Activated T-cell treated with anti-CD3 and anti-CD28 coated beads, Interleukin-2, amount 50 U/mL, for 24 hours (primary cell): ENCODE results near the gene SSH2.
A peak's percentile ranks its signal among the peaks of the same experiment; 100 is the strongest.

Experiments
- DNase-seq: peaks from one replicate; pipeline ENCODE4 v3.0.0-alpha.2; 2020
- H3K27ac Mint-ChIP-seq: 2 replicates; pipeline ENCODE4 v1.8.0; 2020; ENCODE audit warnings: mild to moderate bottlenecking, mixed read lengths
- H3K27me3 Mint-ChIP-seq: 2 replicates; pipeline ENCODE4 v1.8.0; 2020; ENCODE audit warnings: mixed read lengths
- H3K36me3 Mint-ChIP-seq: 2 replicates; pipeline ENCODE4 v1.8.0; 2020; ENCODE audit warnings: low read depth, mixed read lengths
- H3K4me1 Mint-ChIP-seq: 2 replicates; pipeline ENCODE4 v1.8.0; 2020; ENCODE audit warnings: low read depth, mixed read lengths
- H3K4me3 Mint-ChIP-seq: 2 replicates; pipeline ENCODE4 v1.8.0; 2020; ENCODE audit warnings: mild to moderate bottlenecking, moderate library complexity, mixed read lengths
- H3K9me3 Mint-ChIP-seq: 2 replicates; pipeline ENCODE4 v1.8.0; 2020; ENCODE audit warnings: mixed read lengths

Gene SSH2

DNA sequence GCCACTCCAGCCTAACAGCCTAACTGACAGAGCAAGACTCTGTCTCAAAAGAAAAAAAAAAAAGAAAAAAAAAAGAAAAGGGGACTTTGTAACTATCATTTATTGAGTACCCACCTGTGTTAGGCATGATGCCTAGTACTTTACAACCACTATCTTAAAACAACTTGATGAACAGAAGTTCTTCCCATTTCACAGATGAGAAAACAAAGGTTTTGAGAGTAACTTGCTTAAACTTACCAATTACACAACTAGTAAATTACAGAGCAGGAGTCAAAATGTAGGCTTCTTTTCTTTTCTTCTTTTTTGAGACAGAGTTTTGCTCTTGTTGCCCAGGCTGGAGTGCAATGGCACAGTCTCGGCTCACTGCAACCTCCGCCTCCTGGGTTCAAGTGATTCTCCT, 210.6 kb downstream of the SSH2 start:
- Mint-ChIP-seq H3K4me3 (no peak overlapping the region), H3K36me3 (peaks cover 39% of the 10 kb centered on the region), H3K27ac (peak overlapping the region; percentile 23), H3K27me3 (no peaks in the 10 kb centered on the region), H3K9me3 (no peaks in the 10 kb centered on the region), H3K4me1 (peaks cover 80% of the 10 kb centered on the region)
- no peak for DNase-seq

DNA sequence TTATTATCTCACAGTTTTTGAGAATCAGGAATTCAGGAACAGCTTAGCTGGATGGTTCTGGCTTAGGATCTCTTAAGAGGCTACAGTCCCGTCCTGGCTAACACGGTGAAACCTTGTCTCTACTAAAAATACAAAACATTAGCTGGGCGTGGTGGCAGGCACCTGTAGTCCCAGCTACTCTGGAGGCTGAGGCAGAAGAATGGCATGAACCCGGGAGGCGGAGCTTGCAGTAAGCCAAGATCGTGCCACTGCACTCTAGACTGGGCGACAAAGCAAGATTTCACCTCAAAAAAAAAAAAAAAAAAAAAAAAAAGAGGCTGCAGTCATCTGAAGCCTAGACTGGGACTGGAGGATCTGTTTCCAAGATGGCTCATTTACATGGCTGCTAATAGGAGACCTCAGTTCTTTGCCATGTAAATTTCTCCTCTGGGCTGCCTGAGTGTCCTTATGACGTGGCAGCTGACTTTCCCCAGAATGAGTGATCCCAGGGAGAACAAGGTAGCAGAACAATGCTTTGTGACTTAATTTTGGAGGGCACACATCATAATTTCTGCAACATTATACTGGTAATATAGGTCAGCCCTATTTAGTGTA, 211.5 kb downstream of the SSH2 start:
- peaks cover 43% of the 10 kb centered on the region for H3K36me3 Mint-ChIP-seq
- DNase-seq = no peak
- H3K4me1 Mint-ChIP-seq = peaks cover 84% of the 10 kb centered on the region
- no peaks in the 10 kb centered on the region for H3K9me3 Mint-ChIP-seq
- peak overlapping the region; percentile 5 for H3K27ac Mint-ChIP-seq
- no peak overlapping the region for H3K4me3 Mint-ChIP-seq
- H3K27me3 Mint-ChIP-seq = no peaks in the 10 kb centered on the region

DNA sequence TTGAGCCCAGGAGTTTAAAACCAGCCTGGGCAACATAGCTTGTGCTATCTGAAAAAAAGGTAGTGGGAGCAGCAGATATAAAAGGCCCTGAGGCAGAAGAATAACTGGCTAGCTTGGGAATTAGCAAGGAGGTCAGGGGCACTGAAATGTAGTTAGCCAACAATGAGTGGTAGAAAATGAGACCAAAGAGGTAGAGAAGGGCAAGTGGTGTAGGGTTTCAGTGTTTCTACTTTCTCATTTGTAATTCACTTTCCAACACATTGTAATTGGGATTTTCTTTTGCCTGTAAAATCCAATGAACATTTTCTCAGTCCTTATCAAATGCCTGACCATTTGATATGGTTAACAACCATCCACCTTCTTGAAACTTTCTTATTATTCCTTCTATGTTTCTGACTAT, 212.2 kb downstream of the SSH2 start:
- no peak for DNase-seq
- Mint-ChIP-seq H3K27ac (no peak overlapping the region), H3K4me1 (peaks cover 80% of the 10 kb centered on the region), H3K4me3 (no peak overlapping the region), H3K27me3 (no peaks in the 10 kb centered on the region), H3K9me3 (no peaks in the 10 kb centered on the region), H3K36me3 (peaks cover 47% of the 10 kb centered on the region)

DNA sequence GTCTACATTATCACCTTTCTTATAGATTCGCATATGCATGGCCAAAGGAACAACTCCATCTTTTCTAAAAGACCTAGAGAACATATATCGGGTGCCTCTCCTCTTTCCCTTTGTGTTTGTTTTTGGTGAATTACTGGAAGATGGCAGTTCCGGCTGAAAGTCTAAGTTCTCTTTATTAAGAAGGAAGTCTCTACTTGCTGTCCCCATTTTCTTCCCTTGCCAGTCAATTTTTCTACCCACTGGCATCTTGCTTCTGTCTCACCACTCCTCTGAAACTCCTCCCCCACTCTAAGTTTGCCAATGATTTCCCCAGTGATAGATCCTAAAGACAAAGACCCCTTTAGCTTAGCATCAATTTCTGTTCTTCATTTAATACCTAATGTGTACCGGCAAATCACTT, 213.5 kb downstream of the SSH2 start:
- Mint-ChIP-seq H3K27me3 (no peaks in the 10 kb centered on the region), H3K9me3 (no peaks in the 10 kb centered on the region), H3K4me1 (peaks cover 76% of the 10 kb centered on the region), H3K27ac (peak overlapping the region; percentile 10), H3K36me3 (peaks cover 54% of the 10 kb centered on the region), H3K4me3 (no peak overlapping the region)
- no peak for DNase-seq

DNA sequence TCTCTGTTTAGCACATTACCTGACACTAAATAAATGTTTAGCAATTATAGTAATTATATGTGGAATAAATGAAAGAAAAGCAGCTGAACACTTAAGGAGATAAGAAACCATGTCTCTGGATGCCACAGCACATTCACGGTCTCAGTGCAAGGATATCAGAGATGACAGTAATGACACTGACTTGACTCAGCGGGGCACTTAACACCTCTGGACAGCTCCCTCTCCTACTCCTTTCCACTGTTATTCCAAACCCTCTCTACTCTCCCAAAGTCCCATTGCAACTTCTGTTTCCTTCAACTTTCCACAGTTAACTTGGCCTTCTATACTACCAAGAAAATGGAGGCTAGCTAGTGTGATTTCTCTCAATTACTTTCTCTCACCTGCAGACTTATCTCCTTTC, 214.3 kb downstream of the SSH2 start:
- Mint-ChIP-seq H3K4me1 (peaks cover 76% of the 10 kb centered on the region), H3K27ac (peak overlapping the region; percentile 4), H3K4me3 (no peak overlapping the region)

DNA sequence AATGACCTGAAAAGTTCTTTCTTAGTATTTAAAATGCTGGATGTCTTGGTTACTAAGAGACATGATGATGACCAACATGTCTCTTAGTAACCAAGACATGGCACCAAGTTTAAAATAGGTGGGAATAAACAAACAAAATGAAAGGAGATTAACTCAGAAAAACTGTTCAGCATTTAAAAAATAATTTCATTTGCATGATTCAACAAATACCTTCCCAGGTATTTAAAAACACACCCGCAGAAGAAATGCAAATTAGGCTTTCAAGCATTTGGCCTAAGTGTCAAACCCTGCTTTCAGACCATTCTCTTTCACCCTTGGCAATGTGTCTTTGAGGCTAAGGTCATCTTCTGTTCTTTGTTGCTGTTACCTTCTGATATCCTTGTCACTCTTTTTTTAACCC, 215.9 kb downstream of the SSH2 start:
- Mint-ChIP-seq H3K9me3 (no peaks in the 10 kb centered on the region), H3K27me3 (no peaks in the 10 kb centered on the region), H3K4me1 (peaks cover 82% of the 10 kb centered on the region), H3K36me3 (peaks cover 67% of the 10 kb centered on the region), H3K4me3 (no peak overlapping the region), H3K27ac (peak overlapping the region; percentile 39)
- no peak for DNase-seq

More for the DNA sequence above, 214.3 kb downstream of the SSH2 start:
- DNase-seq = no peak
- H3K27me3 Mint-ChIP-seq = no peaks in the 10 kb centered on the region
- H3K9me3 Mint-ChIP-seq = no peaks in the 10 kb centered on the region
- peaks cover 59% of the 10 kb centered on the region for H3K36me3 Mint-ChIP-seq

DNA sequence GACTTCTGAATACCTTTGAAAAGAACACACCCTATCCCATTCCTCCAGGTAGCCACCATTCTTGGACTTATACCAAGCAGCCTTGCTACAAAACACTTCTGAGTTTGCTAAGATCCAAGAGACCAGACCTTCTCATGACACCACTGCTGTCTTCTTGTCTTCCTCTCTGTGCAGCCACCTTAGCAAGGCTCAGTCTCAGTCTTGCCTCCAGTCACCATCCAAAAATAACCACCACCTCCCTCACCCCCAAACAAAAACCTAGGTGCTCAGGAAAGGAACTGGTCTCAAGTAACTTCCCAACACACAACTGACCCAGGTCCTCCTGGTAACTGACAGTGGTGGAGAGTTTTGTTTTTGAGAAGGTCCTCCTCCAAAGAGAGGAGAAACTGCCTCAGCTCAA, 216.4 kb downstream of the SSH2 start:
- H3K27ac Mint-ChIP-seq = peak overlapping the region; percentile 77
- H3K9me3 Mint-ChIP-seq = no peaks in the 10 kb centered on the region
- no peak overlapping the region for H3K4me3 Mint-ChIP-seq
- H3K4me1 Mint-ChIP-seq = peaks cover 81% of the 10 kb centered on the region
- no peak for DNase-seq
- no peaks in the 10 kb centered on the region for H3K27me3 Mint-ChIP-seq
- peaks cover 61% of the 10 kb centered on the region for H3K36me3 Mint-ChIP-seq

DNA sequence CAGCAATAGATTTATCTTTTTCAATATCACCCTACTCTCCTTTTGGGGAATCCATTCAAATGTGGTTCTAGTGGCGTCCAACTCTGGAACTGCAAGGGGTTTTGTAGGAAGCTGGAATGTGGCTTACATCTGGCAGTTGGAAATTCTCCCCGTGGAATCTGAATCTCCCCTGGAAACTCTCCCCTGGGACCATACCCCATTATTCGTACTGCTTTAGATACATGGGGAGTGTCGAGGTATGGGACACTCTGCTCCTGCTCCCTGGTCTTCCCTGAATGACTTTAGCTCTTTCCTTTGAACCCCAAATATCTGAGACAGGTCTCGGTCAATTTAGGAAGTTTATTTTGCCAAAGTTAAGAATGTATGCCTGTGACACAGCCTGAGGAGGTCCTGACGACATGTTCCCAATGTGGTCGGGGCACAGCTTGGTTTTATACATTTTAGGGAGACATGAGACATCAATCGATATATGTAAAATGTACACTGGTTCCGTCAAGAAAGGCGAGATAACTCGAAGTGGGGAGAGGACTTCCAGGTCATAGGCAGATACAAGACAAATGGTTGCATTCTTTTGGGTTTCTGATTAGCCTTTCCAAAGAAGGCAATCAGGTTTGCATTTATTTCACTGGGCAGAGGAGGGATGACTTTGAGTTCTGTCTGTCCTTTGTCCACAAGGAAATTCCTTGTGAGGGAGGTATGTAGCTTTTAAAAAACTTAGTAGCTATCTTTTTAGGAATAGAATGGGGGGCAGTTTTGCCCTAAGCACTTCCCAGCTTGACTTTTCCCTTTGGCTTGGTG, 218.2 kb downstream of the SSH2 start:
- Mint-ChIP-seq H3K4me3 (no peak overlapping the region), H3K36me3 (peaks cover 51% of the 10 kb centered on the region)

DNA sequence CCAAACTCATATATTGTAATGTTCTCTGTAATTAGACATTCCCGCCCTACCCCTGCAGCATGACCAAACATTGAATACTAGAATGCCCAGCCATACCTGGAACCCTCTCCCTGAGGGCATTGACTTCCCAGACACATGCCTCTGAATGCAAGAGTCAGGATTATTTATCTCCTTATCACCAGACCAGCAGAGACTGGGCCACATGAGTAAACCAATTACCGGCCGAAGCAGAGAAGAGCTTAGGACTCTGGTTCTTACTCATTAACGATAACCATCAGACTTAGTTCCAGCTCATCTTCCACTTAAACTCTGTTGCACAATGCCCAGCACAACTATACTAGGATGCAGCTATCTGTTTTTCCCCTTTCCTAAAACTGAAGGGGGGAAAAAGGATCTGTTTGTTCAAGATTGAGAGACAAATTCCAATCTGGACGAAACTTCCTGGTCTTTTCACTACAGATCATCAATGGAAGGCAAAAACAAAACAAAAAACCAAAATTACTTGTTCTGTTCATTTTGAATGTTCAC, 219.1 kb downstream of the SSH2 start:
- H3K4me1 Mint-ChIP-seq = peaks cover 77% of the 10 kb centered on the region

More for the DNA sequence above, 218.2 kb downstream of the SSH2 start:
- Mint-ChIP-seq H3K27ac (peak overlapping the region; percentile 47), H3K9me3 (no peaks in the 10 kb centered on the region), H3K4me1 (peaks cover 81% of the 10 kb centered on the region), H3K27me3 (no peaks in the 10 kb centered on the region)
- no peak for DNase-seq

DNA sequence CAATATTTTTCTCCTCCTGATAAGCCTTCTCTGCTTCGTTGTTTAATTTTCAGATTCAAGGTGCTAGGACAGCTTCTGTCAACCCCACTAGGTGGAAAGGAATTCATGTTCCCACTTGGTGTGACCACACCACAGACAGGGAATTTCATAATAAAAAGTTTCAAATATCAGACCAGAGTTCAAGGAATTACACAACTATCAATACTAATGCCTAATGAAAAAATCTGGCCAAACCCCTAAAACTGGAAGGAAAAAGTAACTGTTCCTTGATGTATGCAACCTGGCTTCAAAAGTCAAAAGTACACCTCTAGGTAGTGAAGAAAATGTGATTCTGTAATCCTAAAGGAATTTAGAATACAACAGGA, 219.5 kb downstream of the SSH2 start:
- Mint-ChIP-seq H3K4me3 (no peak overlapping the region), H3K36me3 (peaks cover 43% of the 10 kb centered on the region), H3K9me3 (no peaks in the 10 kb centered on the region), H3K27me3 (no peaks in the 10 kb centered on the region), H3K4me1 (peaks cover 76% of the 10 kb centered on the region), H3K27ac (peak overlapping the region; percentile 32)
- no peak for DNase-seq

More for the DNA sequence above, 219.1 kb downstream of the SSH2 start:
- no peak overlapping the region for H3K4me3 Mint-ChIP-seq
- H3K27ac Mint-ChIP-seq = peak overlapping the region; percentile 32
- H3K9me3 Mint-ChIP-seq = no peaks in the 10 kb centered on the region
- DNase-seq = no peak
- H3K36me3 Mint-ChIP-seq = peaks cover 46% of the 10 kb centered on the region
- no peaks in the 10 kb centered on the region for H3K27me3 Mint-ChIP-seq

DNA sequence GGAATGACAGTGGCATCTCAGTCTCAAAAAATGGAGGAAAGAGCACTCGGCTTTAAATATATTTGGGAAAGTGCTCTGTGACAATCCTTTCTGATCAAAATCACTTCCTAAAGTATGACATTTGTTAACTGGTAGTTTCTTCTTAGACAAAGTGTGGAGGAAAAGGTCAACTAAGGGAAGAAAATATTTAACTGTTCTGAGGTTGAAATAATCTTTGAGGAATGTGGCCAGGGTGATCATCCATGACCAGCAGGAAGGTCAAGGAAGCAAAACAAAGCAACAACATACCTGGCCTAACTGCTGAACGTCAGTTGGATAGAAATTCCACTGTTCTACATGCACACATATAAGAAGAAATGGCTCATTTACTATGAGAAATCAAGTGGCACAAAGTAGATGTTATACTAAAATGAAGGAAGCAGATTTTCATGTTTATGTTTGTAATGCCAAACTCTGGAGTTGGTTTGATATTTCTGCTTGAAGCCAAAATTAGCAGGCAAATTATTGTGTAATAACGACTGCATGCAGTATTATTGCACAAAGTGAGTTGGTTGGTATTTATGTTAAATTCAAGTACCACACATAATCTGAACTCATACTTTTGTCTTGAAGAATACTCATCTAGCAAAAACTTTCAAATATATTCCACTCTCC, 220.0 kb downstream of the SSH2 start:
- DNase-seq = no peak
- H3K27ac Mint-ChIP-seq = peak overlapping the region; percentile 40
- H3K36me3 Mint-ChIP-seq = peaks cover 41% of the 10 kb centered on the region
- H3K4me3 Mint-ChIP-seq = no peak overlapping the region
- H3K27me3 Mint-ChIP-seq = no peaks in the 10 kb centered on the region
- H3K9me3 Mint-ChIP-seq = no peaks in the 10 kb centered on the region
- H3K4me1 Mint-ChIP-seq = peaks cover 77% of the 10 kb centered on the region

DNA sequence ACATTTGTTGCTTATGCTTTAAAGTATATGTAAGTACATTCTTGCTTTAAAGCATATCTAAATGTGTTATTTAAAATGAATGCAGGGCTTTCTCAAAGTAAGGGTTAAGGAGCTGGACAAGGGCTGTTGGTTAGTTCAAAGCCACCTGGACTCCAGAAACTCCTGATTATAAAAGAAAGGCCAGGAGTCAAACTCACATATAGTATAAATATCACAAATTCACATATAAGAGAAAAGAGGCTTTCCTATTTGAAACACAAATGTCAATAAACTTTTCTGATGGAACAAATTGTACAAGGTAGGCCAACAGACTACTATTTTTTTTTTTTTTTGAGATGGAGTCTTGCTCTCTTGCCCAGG, 222.8 kb downstream of the SSH2 start:
- DNase-seq = no peak
- peak overlapping the region; percentile 79 for H3K4me3 Mint-ChIP-seq
- no peaks in the 10 kb centered on the region for H3K27me3 Mint-ChIP-seq
- H3K4me1 Mint-ChIP-seq = peaks cover 76% of the 10 kb centered on the region
- H3K36me3 Mint-ChIP-seq = peaks cover 37% of the 10 kb centered on the region
- H3K9me3 Mint-ChIP-seq = no peaks in the 10 kb centered on the region
- peak overlapping the region; percentile 99 for H3K27ac Mint-ChIP-seq

DNA sequence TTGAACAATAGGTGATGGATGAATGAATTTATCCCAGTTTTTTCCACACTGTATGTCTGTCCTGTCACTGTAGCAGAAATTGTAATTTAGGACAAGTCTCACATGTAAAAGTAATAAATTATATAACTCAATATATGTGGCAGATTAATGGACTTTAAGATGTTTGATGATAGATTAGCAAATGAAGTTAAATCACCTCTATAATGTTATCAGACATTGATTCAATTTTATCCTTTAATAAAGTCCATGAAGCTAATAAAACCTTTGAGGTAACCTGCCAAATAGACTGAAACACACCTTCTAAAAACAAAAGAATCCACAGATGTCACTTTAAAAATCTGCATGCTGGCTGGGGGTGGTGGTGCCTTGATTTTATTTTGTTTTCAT, 224.0 kb downstream of the SSH2 start:
- Mint-ChIP-seq H3K4me1 (peaks cover 65% of the 10 kb centered on the region), H3K27me3 (no peaks in the 10 kb centered on the region), H3K27ac (peak overlapping the region; percentile 99), H3K4me3 (peak overlapping the region; percentile 79), H3K36me3 (peaks cover 35% of the 10 kb centered on the region), H3K9me3 (no peaks in the 10 kb centered on the region)
- no peak for DNase-seq

DNA sequence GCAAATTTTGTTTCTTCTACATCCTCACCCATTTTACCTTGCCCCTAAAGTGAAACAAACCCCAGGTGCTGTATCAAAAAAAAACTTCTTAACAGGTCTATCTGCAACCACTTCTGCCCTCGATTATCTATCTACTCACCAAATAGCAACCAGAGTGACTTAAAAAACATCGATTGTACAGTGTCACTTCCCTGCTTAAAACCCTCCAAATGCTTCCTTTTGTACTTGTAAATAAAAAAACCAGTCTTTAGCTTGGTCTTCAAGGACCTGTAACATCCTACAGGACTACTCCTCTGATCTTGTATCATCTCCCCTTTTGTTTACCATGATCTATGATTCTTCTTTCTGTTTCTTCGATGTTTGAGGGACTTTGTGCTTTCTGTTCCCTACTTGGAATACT, 224.6 kb downstream of the SSH2 start:
- Mint-ChIP-seq H3K27ac (peak overlapping the region; percentile 99), H3K9me3 (no peaks in the 10 kb centered on the region), H3K36me3 (peaks cover 32% of the 10 kb centered on the region), H3K27me3 (no peaks in the 10 kb centered on the region), H3K4me3 (peak overlapping the region; percentile 79), H3K4me1 (peaks cover 61% of the 10 kb centered on the region)
- no peak for DNase-seq

DNA sequence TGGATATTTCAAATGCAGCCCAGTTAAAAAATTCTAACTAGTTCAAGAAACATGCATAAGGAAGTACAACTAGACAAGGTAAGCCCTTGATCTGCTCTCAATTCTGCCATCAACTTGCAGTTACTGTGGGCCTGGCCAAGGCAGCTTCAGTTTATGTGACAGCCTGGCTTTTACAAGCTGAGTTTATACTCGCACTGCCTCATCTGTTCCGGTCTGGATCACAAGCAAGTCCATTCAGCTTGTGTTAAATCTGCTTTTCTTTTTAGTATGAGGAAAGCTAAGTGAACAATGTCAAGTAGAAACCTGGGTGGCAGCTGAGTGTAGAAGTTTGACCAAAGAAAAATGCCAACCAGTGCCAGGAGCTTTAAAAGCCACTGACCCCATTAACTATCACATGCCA, 230.7 kb downstream of the SSH2 start:
- Mint-ChIP-seq H3K4me3 (no peak overlapping the region), H3K27ac (no peak overlapping the region), H3K9me3 (no peaks in the 10 kb centered on the region), H3K4me1 (peaks cover 34% of the 10 kb centered on the region), H3K36me3 (peaks cover 72% of the 10 kb centered on the region), H3K27me3 (no peaks in the 10 kb centered on the region)
- no peak for DNase-seq
